ENCODE data around the gene DPP10.

The DPP10 gene

DNA sequence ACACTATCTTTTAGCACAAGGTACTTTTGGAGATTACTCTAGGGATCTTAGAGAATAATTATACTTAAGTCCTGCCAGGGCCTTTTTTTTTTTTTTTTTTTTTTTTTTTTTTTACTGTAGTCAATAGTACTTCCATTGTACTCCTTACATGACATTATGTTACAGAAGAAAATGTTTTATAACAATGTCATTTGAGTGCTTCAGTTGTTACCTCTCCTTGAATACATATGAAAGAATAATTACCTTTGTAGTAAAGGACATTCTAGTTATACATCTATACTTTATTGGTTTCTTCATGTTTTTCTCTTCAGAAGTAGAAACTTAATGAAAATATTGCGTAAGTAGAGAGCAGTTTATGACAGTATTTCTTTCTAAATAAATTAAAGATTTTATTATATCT lies 834.9 kb downstream of the DPP10 start:
- no peak overlapping the region for H3K4me3 ChIP-seq (ENCODE audit: low read depth, low read length)
- no peak for DNase-seq (ENCODE audit: low read depth)
- TF ChIP-seq, protein P1, sequence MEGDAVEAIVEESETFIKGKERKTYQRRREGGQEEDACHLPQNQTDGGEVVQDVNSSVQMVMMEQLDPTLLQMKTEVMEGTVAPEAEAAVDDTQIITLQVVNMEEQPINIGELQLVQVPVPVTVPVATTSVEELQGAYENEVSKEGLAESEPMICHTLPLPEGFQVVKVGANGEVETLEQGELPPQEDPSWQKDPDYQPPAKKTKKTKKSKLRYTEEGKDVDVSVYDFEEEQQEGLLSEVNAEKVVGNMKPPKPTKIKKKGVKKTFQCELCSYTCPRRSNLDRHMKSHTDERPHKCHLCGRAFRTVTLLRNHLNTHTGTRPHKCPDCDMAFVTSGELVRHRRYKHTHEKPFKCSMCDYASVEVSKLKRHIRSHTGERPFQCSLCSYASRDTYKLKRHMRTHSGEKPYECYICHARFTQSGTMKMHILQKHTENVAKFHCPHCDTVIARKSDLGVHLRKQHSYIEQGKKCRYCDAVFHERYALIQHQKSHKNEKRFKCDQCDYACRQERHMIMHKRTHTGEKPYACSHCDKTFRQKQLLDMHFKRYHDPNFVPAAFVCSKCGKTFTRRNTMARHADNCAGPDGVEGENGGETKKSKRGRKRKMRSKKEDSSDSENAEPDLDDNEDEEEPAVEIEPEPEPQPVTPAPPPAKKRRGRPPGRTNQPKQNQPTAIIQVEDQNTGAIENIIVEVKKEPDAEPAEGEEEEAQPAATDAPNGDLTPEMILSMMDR (IDR thresholded peaks at IDR 0.05; ENCODE audit: control insufficient read depth, extremely low read depth, insufficient read depth) = no peak

DNA sequence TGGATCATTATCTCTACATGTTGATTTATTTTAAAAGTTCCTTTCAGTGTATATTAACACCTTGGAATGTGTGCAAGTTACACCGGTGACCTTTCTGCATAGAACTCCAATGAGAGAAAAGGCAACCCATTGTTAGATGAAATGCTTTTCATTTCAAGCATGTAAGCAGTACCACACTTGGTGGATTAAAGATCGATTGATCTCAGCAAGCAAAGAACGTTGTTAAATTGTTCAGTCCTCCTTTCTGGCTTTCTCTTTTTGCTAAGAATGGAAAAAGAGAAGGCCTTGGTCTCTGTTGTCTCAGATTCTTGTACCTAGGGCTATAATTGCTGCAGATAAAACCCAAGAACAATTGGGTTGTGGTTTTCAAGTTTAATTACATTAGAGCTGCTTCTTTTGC lies 843.0 kb downstream of the DPP10 start:
- no peak overlapping the region for H3K4me3 ChIP-seq (ENCODE audit: low read depth, low read length)
- TF ChIP-seq, protein P1 (IDR thresholded peaks at IDR 0.05; ENCODE audit: control insufficient read depth, extremely low read depth, insufficient read depth) = no peak

DNA sequence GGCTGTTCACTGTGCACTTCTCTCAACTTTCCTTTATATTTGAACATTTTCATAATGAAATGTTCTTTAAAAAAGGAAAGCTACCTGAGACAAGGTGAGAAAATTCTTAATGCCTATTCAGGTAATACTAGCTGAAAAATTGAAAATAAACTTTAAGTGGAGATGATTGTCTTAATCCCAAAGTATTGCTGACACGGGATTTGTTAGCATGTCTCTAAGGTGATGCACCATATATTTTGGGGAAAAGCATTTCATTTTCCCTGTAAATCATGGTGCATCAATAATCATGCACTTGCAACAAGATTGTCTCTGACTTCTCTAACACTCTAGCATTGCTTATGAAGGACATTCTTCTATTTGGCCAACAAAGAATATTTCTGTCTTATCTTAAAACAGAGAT lies 848.0 kb downstream of the DPP10 start:
- H3K4me3 ChIP-seq (ENCODE audit: low read depth, low read length) = no peak overlapping the region
- DNase-seq (ENCODE audit: low read depth) = no peak
- TF ChIP-seq, protein P1 (IDR thresholded peaks at IDR 0.05; ENCODE audit: control insufficient read depth, extremely low read depth, insufficient read depth) = no peak

More for the DNA sequence above, 843.0 kb downstream of the DPP10 start:
- DNase-seq (ENCODE audit: low read depth) = no peak

DNA sequence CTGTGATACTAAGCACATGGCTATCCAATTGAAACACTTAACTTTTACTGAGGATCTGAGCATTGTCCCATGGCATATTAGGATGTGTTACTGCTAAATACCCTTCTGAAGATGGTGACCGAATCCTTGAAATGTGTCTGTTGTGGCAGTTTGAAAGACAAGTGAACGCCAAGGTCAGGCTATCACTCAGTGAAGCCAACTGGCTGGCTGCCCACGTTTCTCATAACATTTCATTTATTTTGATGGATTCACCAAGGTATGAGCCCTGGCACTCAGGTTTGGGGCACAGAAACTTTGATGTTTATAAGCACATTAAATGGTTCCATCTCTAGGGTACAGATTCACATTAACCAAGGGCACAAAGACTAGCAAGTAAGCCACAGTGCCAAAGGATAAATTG lies 850.3 kb downstream of the DPP10 start:
- H3K4me3 ChIP-seq (ENCODE audit: low read depth, low read length) = no peak overlapping the region
- DNase-seq (ENCODE audit: low read depth) = no peak
- TF ChIP-seq, protein P1 (IDR thresholded peaks at IDR 0.05; ENCODE audit: control insufficient read depth, extremely low read depth, insufficient read depth) = no peak

DNA sequence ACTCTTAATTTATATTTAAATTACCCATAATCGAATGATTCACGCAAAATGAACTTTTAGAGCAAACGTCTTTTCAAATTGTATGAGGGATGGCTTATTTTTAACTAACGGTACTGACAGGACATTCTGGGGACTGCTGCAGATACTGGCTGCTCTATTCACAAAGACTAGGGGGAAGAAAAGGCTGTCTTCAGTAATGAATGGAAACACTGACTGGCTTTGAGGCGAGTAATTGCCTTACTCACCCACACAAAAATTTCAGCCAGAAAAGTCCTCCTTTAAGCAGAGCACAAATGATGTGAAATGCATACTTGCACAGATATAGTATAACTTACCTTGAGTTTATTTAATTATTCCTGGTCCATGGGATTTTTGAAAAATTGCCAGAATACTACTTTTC lies 852.6 kb downstream of the DPP10 start:
- no peak for DNase-seq (ENCODE audit: low read depth)
- no peak overlapping the region for H3K4me3 ChIP-seq (ENCODE audit: low read depth, low read length)
- TF ChIP-seq, protein P1 (IDR thresholded peaks at IDR 0.05; ENCODE audit: control insufficient read depth, extremely low read depth, insufficient read depth) = no peak

DNA sequence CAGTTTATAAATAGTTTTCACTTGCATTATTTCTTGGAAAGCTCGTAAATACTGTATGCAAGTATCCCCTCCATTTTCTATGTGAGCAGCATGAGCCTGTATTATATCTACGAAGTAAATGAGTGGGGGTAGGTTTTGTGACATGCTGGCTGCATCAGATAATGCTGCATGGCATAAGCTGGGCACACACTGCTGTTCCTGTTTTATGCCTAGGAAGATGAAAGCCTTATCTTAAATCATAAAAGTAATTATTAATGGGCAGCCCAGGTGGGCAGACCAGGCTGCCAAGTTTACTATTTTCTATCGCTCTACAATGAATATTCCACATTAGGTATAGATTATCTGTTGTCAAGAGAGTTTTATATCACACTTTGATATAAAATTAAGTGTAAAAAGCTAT lies 854.6 kb downstream of the DPP10 start:
- no peak for DNase-seq (ENCODE audit: low read depth)
- TF ChIP-seq, protein P1 (IDR thresholded peaks at IDR 0.05; ENCODE audit: control insufficient read depth, extremely low read depth, insufficient read depth) = no peak
- no peak overlapping the region for H3K4me3 ChIP-seq (ENCODE audit: low read depth, low read length)

DNA sequence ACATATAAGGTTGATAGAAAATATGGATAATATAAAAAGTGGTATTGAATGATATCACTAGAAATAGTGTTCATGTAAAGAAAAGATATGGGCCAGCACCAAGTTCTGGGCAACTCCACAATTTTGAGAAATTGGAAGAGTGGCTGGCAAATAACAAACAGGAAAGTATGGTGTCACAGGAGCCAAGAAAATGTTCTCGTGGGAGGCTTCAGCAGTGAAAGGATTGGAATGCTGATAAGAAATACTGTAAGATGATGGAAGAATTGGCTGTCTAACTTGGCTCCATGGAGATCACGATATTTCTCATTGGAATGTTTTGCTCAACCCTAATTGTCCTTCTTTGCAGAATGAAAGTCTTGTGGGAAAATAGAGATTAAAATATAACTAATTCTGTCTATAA lies 856.8 kb downstream of the DPP10 start:
- TF ChIP-seq, protein P1 (IDR thresholded peaks at IDR 0.05; ENCODE audit: control insufficient read depth, extremely low read depth, insufficient read depth) = no peak
- H3K4me3 ChIP-seq (ENCODE audit: low read depth, low read length) = no peak overlapping the region
- DNase-seq (ENCODE audit: low read depth) = no peak
